ENCODE measurements around the gene GRM4. TPM values are rescaled to one million over a fixed set of nuclear protein-coding genes. Genes with fewer than 3 reads are reported as not detected.

GRM4 gene
- total RNA-seq, 1 donor from 2014 or later, result not detected

- intact Hi-C loops (cut with micrococcal nuclease), result no loop called here
- H3K27ac ChIP-seq (replicated peaks), result no peak overlapping the region
- no peak for DNase-seq
- TF ChIP-seq, protein P1, sequence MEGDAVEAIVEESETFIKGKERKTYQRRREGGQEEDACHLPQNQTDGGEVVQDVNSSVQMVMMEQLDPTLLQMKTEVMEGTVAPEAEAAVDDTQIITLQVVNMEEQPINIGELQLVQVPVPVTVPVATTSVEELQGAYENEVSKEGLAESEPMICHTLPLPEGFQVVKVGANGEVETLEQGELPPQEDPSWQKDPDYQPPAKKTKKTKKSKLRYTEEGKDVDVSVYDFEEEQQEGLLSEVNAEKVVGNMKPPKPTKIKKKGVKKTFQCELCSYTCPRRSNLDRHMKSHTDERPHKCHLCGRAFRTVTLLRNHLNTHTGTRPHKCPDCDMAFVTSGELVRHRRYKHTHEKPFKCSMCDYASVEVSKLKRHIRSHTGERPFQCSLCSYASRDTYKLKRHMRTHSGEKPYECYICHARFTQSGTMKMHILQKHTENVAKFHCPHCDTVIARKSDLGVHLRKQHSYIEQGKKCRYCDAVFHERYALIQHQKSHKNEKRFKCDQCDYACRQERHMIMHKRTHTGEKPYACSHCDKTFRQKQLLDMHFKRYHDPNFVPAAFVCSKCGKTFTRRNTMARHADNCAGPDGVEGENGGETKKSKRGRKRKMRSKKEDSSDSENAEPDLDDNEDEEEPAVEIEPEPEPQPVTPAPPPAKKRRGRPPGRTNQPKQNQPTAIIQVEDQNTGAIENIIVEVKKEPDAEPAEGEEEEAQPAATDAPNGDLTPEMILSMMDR (IDR thresholded peaks at IDR 0.05; ENCODE audit: borderline replicate concordance), result no peak
- H3K9me3 ChIP-seq (replicated peaks), result no peaks in the 10 kb centered on the region
- H3K4me1 ChIP-seq, result no peaks in the 10 kb centered on the region
- peaks cover 96% of the 10 kb centered on the region for H3K27me3 ChIP-seq (ENCODE audit: low read depth)
- no peaks in the 10 kb centered on the region for H3K36me3 ChIP-seq
- H3K4me3 ChIP-seq, result no peak overlapping the region
These were observed 30.0 kb downstream of the GRM4 start for GRCh38 chr6:34115915-34116314.

DNA sequence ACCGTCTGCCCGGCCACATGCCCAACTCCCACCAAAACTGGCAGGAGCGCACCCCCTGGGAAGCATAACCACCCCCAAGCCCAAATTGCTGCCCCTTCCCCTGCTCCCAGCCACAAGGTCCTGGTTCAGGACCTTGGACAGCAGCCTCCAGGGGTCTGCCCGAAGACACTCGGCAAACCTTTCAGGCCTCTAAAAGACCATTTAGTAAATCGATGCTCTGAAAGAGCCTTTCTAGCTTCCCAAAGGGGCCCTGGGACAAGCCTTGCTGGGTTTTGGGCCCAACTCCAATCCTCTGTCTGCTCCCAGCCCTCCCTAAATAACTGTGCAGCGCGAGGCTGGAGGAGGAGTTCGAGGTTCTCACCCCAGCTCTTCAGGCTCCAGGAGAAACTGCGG is 30.5 kb downstream of the GRM4 start:
- Histone ChIP-seq H3K9me3 (replicated peaks) (no peaks in the 10 kb centered on the region), H3K4me1 (no peaks in the 10 kb centered on the region), H3K4me3 (no peak overlapping the region), H3K27me3 (ENCODE audit: low read depth) (peaks cover 96% of the 10 kb centered on the region), H3K27ac (replicated peaks) (no peak overlapping the region), H3K36me3 (no peaks in the 10 kb centered on the region)
- TF ChIP-seq, protein P1 (IDR thresholded peaks at IDR 0.05; ENCODE audit: borderline replicate concordance), result no peak
- intact Hi-C loops (cut with micrococcal nuclease), result no loop called here
- DNase-seq, result no peak

DNA sequence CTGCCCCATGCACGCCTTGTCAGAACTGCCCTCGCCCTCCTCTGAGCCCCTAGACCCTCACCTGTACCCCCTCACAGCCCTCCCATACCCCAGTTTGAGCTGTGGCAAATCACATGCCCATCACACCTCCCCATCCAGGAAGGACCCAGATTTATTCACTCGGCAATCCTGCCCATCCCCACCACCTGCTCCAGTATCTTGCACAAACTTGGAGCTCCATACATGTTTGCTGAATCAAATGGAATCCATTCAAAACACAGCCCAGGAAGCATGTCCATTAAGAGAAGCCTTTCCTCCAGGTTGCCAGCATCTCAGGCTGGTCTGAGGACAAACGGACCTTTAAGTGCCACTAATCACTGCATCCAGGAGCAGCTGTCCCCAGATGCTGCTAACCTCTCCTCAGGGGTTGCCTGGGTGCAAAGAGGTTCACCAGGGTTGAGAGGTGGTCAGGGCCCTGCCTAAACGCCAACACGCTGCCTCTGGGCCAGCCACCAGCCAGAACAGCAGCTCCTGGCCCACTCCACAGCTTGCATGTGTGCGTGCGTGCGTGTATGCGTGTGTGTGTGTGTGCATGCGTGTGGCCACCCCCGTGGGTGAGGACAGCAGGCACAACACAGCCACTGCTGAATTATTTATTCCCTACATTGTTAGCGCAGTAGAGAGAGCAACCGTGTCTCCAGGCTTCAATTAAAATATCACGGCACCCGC is 31.0 kb downstream of the GRM4 start:
- DNase-seq, result no peak

GRCh38 chr6:34113532-34113931 is 32.4 kb downstream of the GRM4 start:
- TF ChIP-seq, protein P1 (IDR thresholded peaks at IDR 0.05; ENCODE audit: borderline replicate concordance), result no peak
- Histone ChIP-seq H3K4me3 (no peak overlapping the region), H3K36me3 (no peaks in the 10 kb centered on the region), H3K27me3 (ENCODE audit: low read depth) (peaks cover 99% of the 10 kb centered on the region), H3K4me1 (no peaks in the 10 kb centered on the region), H3K9me3 (replicated peaks) (no peaks in the 10 kb centered on the region), H3K27ac (replicated peaks) (no peak overlapping the region)
- intact Hi-C loops (cut with micrococcal nuclease), result no loop called here
- no peak for DNase-seq

More for the DNA sequence above, 31.0 kb downstream of the GRM4 start:
- H3K27ac ChIP-seq (replicated peaks), result no peak overlapping the region
- no peaks in the 10 kb centered on the region for H3K9me3 ChIP-seq (replicated peaks)
- no peaks in the 10 kb centered on the region for H3K36me3 ChIP-seq
- peaks cover 96% of the 10 kb centered on the region for H3K27me3 ChIP-seq (ENCODE audit: low read depth)
- intact Hi-C loops (cut with micrococcal nuclease), result no loop called here
- H3K4me1 ChIP-seq, result no peaks in the 10 kb centered on the region
- TF ChIP-seq, protein P1 (IDR thresholded peaks at IDR 0.05; ENCODE audit: borderline replicate concordance), result no peak
- no peak overlapping the region for H3K4me3 ChIP-seq

GRCh38 chr6:34112126-34112525 is 33.8 kb downstream of the GRM4 start:
- Histone ChIP-seq H3K27ac (replicated peaks) (no peak overlapping the region), H3K9me3 (replicated peaks) (no peaks in the 10 kb centered on the region), H3K36me3 (no peaks in the 10 kb centered on the region), H3K4me3 (no peak overlapping the region), H3K27me3 (ENCODE audit: low read depth) (peaks cover 99% of the 10 kb centered on the region), H3K4me1 (no peaks in the 10 kb centered on the region)
- TF ChIP-seq, protein P1 (IDR thresholded peaks at IDR 0.05; ENCODE audit: borderline replicate concordance), result no peak
- no peak for DNase-seq
- intact Hi-C loops (cut with micrococcal nuclease), result no loop called here
